Stimulated activated naive CD4-positive, alpha-beta T cell treated with Interleukin-2 at 50 U/mL for 16 hours (primary cell): ENCODE measurements around the gene ZNF316.
A peak's percentile ranks its signal among the peaks of the same experiment; 100 is the strongest.
"Not testable (repeated sequence)": the region's sequence is repeated elsewhere in the genome, so short reads cannot be mapped to it uniquely, and the experiment has no call there.

Experiments
- DNase-seq: peaks from one replicate; lab custom pipeline; 2025; lab: John Stamatoyannopoulos, UW

ZNF316 gene

DNA sequence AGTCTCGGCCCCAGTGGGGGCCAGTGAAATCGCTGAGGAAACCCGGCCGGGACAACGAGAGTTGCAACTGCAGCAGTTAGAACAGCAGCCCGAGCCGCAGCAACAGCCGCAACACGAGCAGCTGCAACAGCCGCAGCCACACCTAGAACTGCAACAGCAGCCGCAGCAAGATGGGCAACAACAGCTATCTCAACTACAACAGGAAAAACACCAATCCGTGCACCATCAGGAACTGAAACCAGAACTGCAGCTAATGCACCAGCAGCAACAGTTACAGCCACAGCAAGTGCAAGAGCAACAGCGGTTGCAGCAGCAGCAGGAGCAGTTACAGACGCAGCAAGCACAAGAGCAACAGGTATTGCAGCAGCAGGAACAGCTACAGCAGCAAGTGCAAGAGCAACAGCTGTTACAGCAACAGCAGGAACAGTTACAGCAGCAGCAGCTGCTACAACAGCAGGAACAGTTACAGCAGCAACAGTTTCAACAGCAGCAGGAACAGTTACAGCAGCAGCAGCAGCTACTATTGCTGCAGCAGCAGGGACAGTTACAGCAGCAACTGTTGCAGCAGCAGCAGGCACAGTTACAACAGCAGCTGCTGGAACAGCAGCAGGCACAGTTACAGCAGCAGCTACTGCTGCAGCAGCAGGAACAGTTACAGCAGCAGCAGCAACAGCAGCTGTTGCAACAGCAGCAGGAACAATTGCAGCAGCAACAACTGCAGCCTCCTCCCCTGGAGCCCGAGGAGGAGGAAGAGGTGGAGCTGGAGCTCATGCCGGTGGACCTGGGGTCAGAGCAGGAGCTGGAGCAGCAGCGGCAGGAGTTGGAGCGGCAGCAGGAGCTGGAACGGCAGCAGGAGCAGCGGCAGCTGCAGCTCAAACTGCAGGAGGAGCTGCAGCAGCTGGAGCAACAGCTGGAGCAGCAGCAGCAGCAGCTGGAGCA is 15.7 kb upstream of the ZNF316 start:
- no peak for DNase-seq

- DNase-seq = no peak
Observed at GRCh38 chr7:6622134-6622710, 14.9 kb upstream of the ZNF316 start.

- DNase-seq = no peak
Observed at GRCh38 chr7:6623589-6624245, 13.4 kb upstream of the ZNF316 start.

DNA sequence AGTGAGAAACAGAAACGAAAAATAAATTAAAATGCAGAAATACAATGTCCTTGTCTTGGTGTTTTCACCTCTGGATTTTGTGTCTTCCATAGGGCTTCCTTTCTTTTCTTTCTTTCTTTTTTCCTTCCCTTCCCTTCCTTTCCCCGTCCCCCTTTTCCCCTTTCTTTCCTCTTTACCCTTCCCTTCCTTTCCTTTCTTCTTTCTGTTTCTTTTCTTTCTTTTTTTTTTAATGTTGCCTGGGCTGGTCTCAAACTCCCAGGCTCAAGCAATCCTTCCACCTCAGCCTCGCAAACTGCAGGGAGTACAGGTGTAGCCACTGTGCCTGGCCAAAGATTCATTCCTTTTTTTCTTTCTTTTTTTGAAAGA is 12.9 kb upstream of the ZNF316 start:
- DNase-seq = no peak

GRCh38 chr7:6628045-6628444 is 9.1 kb upstream of the ZNF316 start:
- no peak for DNase-seq

DNA sequence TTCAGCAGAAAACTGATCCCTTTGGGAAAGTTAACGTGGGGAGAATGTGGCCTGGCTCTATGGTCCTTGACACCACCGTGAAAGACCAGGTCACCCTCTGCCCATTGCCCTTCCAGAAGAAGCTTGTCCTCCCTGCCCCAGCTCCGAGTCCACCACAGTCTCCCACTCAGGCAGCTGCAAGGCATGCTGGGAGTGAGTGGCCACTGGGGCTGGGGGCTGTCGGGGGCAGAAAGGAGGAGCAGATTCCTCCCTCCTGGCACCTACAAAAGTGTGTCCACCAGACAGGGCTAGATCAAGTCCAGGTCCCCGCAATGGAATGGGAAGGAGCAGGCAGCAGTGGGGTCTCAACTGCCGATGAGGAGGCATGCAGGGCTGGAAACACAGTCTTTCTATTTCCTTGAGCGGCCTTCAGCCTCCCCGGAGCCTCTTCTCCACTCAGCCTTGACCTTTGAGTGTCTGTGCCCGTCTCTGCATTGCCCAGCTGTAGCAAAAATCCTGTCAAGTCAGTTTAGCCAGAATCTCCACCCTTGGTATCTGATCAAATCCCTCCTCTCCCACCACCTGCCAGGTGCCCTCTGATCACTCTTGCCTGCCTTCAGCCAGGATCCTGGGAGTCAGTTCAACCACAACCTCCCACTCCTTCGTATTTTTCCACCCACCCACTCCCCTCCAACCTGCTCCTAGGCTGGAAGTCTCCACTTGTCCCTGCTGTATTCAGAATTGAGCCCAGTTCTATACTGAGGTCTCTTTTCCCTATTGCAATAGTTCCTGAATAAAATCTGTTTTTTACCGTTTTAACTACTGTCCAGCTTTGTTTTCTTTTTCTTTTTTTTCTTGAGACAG is 6.9 kb upstream of the ZNF316 start:
- no peak for DNase-seq

- DNase-seq = no peak
Observed at GRCh38 chr7:6631605-6632004, 5.5 kb upstream of the ZNF316 start.

GRCh38 chr7:6634021-6634420 is 3.1 kb upstream of the ZNF316 start:
- no peak for DNase-seq

DNA sequence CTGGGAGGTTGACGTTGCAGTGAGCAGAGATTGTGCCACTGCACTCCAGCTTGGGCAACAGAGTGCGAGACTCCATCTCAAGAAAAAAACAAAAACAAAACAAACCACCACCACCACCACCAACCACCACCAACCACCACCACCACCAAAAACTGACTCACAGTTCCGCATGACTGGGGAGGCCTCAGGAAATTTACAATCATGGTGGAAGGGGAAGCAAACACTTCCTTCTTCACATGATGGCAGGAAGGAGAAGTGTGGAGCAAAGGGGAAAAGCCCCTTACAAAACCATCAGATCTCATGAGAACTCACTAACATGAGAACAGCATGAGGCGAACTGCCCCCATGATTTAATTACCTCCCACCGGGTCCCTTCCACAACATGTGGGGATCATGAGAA is 2.1 kb upstream of the ZNF316 start:
- not testable (repeated sequence) for DNase-seq

- peak; percentile 48 for DNase-seq
Observed at GRCh38 chr7:6637544-6638229, 569 bp downstream of the ZNF316 start.

DNA sequence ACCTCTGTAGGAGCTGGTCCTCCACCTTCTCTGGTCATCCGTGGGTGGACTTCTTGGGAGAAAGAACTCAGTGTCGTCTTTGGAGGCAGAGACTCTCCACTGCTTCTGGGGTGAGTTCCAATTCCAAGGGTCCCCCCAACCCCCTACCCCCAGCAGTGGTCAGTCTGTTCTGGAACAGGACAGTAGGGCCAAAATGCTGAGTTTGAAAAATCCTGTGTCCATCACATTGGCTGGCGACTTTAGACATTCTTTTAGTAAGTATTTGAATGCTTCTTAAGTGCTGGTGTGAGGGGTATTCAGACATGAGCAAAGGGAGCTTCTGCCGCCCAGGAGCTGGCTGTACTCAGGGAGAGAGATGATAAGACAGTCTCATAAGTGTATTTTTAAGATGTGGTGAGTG is 1.9 kb downstream of the ZNF316 start:
- DNase-seq = no peak

GRCh38 chr7:6639627-6640026 is 2.5 kb downstream of the ZNF316 start:
- no peak for DNase-seq

DNA sequence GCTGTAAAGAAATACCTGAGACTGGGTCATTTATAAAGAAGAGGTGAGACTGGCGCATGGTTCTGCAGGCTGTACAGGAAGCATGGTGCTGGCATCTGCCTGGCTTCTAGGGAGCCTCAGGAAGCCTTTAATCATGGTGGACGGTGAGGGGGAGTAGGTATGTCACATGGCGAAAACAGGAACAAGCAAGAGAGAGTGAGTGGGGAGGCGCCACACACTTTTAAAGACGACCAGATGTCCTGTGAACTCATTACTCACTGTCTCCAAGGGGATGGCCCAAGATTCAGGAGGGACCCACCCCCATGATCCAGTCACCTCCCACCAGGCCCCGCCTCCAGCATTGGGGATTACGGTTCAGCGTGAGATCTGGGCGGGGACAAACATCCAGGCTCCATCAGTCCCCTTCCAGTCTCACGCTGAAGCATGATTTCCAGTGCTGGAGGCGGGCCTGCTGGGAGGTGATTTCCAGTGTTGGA is 3.2 kb downstream of the ZNF316 start:
- DNase-seq = peak; percentile 34

DNA sequence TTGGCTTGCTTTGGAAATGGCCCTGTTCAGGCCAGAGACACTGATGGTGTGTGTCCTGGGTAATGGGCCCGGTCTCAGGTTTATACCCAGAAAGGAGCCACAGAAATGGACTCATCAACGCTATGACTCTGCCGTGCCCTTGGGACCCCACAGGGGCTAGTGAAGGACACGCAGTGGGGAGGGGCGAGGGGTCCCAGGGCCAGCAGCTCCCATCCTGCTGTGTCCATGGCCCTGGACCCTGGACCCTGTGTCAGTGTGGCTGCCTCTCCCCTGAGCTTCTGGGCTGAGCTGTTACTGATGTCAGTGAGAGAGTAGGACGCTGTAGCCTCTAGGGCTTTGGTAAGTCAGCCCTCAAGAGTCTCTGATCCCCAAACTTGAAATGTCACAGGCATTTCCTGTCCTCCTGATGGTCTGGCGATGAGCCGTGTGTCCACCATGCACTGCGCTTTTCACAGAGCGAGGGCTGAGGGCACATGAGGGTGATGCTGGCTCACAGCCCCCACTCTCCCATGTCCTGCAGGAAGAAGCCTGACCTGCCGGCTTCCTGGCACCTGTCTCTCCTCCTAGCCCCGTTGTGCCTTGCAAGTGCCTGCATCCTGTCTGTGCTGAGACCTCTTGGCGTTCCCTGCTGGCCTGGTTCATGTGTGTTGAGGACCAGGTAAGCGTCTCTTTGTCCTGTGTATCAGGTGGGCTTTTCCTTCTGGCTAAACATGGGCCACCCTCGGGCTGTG is 4.4 kb downstream of the ZNF316 start:
- no peak for DNase-seq

GRCh38 chr7:6642239-6642839 is 5.2 kb downstream of the ZNF316 start:
- DNase-seq = no peak

GRCh38 chr7:6642861-6643640 is 5.9 kb downstream of the ZNF316 start:
- no peak for DNase-seq

DNA sequence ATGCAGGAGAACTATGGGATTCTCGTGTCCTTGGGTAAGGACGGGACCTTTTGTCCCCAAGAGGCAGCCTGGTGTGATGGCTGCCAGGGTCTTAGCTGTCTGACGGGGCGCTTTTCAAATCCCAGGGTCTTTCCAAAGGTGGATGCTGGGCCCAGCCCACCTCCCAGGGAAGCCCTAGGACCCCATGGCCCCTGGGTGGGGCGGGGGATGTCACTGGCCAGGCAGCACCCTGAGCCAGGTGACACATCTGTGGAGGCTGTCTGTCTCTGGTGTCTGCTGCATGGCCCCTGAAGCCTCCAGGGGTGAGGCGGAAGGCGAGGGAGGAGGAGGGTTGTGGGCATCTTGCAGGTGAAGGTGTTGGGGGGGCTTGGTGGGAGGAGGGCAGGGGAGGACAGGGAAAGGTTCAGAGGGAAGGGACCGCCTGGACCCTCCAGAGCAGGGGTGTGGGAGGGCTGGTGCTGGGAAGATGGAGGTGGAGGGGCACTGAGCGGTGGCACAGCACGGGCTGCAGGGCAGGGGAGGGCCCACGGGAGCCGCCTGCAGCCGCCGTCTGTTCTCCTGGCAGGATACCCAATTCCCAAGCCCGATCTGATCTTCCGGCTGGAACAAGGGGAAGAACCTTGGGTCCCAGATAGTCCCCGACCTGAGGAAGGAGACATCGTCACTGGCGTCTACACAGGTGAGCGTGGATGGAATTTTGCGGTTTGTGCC is 7.0 kb downstream of the ZNF316 start:
- no peak for DNase-seq

DNA sequence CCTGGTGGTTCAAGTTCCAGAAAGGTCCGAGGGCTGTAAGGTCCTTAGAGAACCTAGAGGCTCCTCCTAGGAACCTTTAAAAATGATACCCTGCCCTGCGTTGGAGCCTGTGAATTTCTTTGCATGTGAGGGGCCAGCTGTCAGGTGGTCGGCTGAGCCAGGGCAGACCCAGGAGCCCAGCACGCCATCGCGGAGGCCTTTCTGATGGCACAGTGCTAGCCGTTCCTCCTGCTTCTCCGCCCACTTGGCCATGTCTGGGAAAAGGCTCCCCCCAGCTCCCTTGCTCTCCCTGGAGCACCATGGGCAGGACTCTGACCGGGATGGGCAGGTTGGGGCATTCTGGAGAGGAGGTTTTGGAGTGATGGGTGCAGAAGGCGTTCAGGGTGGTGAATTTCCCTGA is 7.6 kb downstream of the ZNF316 start:
- no peak for DNase-seq

- no peak for DNase-seq
Observed at GRCh38 chr7:6646465-6646864, 9.3 kb downstream of the ZNF316 start.
